Testis (tissue), 3 donors: ENCODE measurements around the gene F5. TPM values are rescaled to one million over a fixed set of nuclear protein-coding genes. Genes with fewer than 3 reads are reported as not detected.

ENCODE experiments used
- DNase-seq: peaks from one replicate; pipeline ENCODE4 v3.0.0-alpha.2; 2019
- H3K27ac ChIP-seq, 2 donors: fragments of 200-600 bp; sonication (generic); one replicate each; pipeline ENCODE4 v1.5.1; 2019
- H3K27me3 ChIP-seq: fragments of 200-600 bp; sonication (generic); one replicate; pipeline ENCODE4 v1.5.1; 2019
- H3K36me3 ChIP-seq: fragments of 200-600 bp; sonication (generic); one replicate; pipeline ENCODE4 v1.5.1; 2017; ENCODE audit warnings: low read depth; ENCODE audit errors: missing control alignments
- H3K4me1 ChIP-seq: fragments of 200-600 bp; sonication (generic); one replicate; pipeline ENCODE4 v1.5.1; 2019
- H3K4me3 ChIP-seq, 2 donors: fragments of 200-600 bp; sonication (generic); one replicate each; pipeline ENCODE4 v1.5.1; 2017 to 2019
- H3K9me3 ChIP-seq: fragments of 200-600 bp; sonication (generic); one replicate; pipeline ENCODE4 v1.5.1; 2017
- CTCF ChIP-seq, 3 experiments: fragments of 450-650 bp in 2 of 3; fragments of 200-600 bp in 1 of 3; sonication (generic) in 1 of 3; IDR thresholded peaks; one replicate each; pipeline ENCODE4 v1.5.1; 2016 to 2019; ENCODE audit warnings: antibody characterized with exemption in 3 of 3, mild to moderate bottlenecking in 2 of 3, moderate library complexity in 1 of 3
- POLR2A ChIP-seq: fragments of 450-650 bp; IDR thresholded peaks from one replicate; pipeline ENCODE4 v1.6.1; 2017; ENCODE audit warnings: antibody characterized with exemption, mild to moderate bottlenecking, moderate library complexity
- WGBS, 2 donors: methylation state at CpG; one replicate each; pipeline ENCODE4 v1.1.5; 2018; 5-methylcytosine and 5-hydroxymethylcytosine counted together
- intact Hi-C: fragments of 100-400 bp; cut with DNase I; formaldehyde crosslinking; loops from one replicate; pipeline ENCODE4 v1.15.1; 2023; ENCODE audit warnings: low total_unique reads
- polyA plus RNA-seq: library from polyadenylated mRNA; stranded (reverse); fragments of 350-450 nt; fragmentation: Illumina TruSeq; extraction: RNeasy Lipid Tissue Mini Kit (QIAGEN cat#74804); gene quantifications from one replicate; pipeline ENCODE4 v1.2.3, GENCODE V29; 2014; ENCODE audit warnings: low read depth, low replicate concordance; ENCODE audit not compliant: insufficient read depth
- total RNA-seq, 2 donors: library from RNA; depleted of rRNA; stranded (reverse); fragments of >200 nt; gene quantifications; one replicate each; pipeline ENCODE4 v1.2.3, GENCODE V29; 2016

Gene F5
- total and polyA plus RNA-seq, 3 donors from 2014 or later = 0.63 to 5.2 (median 2.0) TPM

GRCh38 chr1:169557131-169557530 lies 29.1 kb downstream of the F5 start:
- intact Hi-C loops = no loop called here
- H3K27me3 ChIP-seq = no peaks in the 10 kb centered on the region
- H3K4me3 ChIP-seq = no peak overlapping the region
- no peak overlapping the region for H3K27ac ChIP-seq
- no peak for DNase-seq
- TF ChIP-seq CTCF (IDR thresholded peaks at IDR 0.05) = no peak
- TF ChIP-seq POLR2A = no peak
- 86 to 87% methylated on average over 5 of the region's 5 CpGs for WGBS, 2 donors
- H3K4me1 ChIP-seq = no peaks in the 10 kb centered on the region
- no peaks in the 10 kb centered on the region for H3K9me3 ChIP-seq
- H3K36me3 ChIP-seq = no peaks in the 10 kb centered on the region

- Histone ChIP-seq H3K4me3 (no peak overlapping the region), H3K36me3 (no peaks in the 10 kb centered on the region), H3K9me3 (no peaks in the 10 kb centered on the region), H3K4me1 (no peaks in the 10 kb centered on the region), H3K27me3 (no peaks in the 10 kb centered on the region), H3K27ac (no peak overlapping the region)
- TF ChIP-seq CTCF (IDR thresholded peaks at IDR 0.05) (peak in 1 of 3 experiments; percentile 38), POLR2A (no peak)
- WGBS, 2 donors = 45 to 46% methylated on average over 4 of the region's 4 CpGs
- DNase-seq = no peak
- intact Hi-C loops = no loop called here
Measured at GRCh38 chr1:169550294-169550693, 36.0 kb downstream of the F5 start.

GRCh38 chr1:169548282-169548681 lies 38.0 kb downstream of the F5 start:
- DNase-seq = no peak
- intact Hi-C loops = no loop called here

GRCh38 chr1:169546087-169546995 lies 39.9 kb downstream of the F5 start:
- 60 to 66% methylated on average over 15 of the region's 15 CpGs for WGBS, 2 donors
- Histone ChIP-seq H3K9me3 (no peaks in the 10 kb centered on the region), H3K4me3 (no peak overlapping the region), H3K27ac (peak overlapping the region in 1 of 2 donors; percentile 9), H3K27me3 (no peaks in the 10 kb centered on the region), H3K36me3 (no peaks in the 10 kb centered on the region), H3K4me1 (no peaks in the 10 kb centered on the region)
- peak; percentile 56 to 80 (median 76) for TF ChIP-seq CTCF (IDR thresholded peaks at IDR 0.05)
- no peak for TF ChIP-seq POLR2A
- intact Hi-C loops = no loop called here
- peak; percentile 74 for DNase-seq

More at GRCh38 chr1:169548282-169548681, 38.0 kb downstream of the F5 start:
- Histone ChIP-seq H3K27ac (no peak overlapping the region), H3K4me3 (no peak overlapping the region), H3K9me3 (no peaks in the 10 kb centered on the region), H3K27me3 (no peaks in the 10 kb centered on the region), H3K4me1 (no peaks in the 10 kb centered on the region), H3K36me3 (no peaks in the 10 kb centered on the region)
- 81 to 91% methylated on average over 2 of the region's 2 CpGs for WGBS, 2 donors
- TF ChIP-seq CTCF (IDR thresholded peaks at IDR 0.05) = no peak
- no peak for TF ChIP-seq POLR2A
